Measurements from ENCODE around the gene NECAB2. TPM values are rescaled to one million over a fixed set of nuclear protein-coding genes. Genes with fewer than 3 reads are reported as not detected.

Gene NECAB2
- total RNA-seq, 1 donor: 0.72 TPM

- Histone ChIP-seq H2AFZ (ENCODE audit: low read length) (peak overlapping the region; percentile 82), H3K79me2 (ENCODE audit: insufficient read depth, low read length) (peaks cover 24% of the 10 kb centered on the region), H3K36me3 (ENCODE audit: insufficient read depth, low read length) (peaks cover 10% of the 10 kb centered on the region), H4K20me1 (ENCODE audit: insufficient read depth, low read length) (peaks cover 11% of the 10 kb centered on the region), H3K9me3 (ENCODE audit: low read depth, low read length) (no peaks in the 10 kb centered on the region), H3K4me3 (ENCODE audit: insufficient read depth, low read length) (peak overlapping the region; percentile 87), H3K27me3 (ENCODE audit: insufficient read depth, low read length) (no peaks in the 10 kb centered on the region), H3K27ac (ENCODE audit: low read depth, low read length) (peak overlapping the region; percentile 82), H3K4me1 (ENCODE audit: insufficient read depth, low read length) (peaks cover 22% of the 10 kb centered on the region), H3K4me2 (ENCODE audit: insufficient read depth, low read length) (peak overlapping the region; percentile 95)
- peak; percentile 85 for DNase-seq (ENCODE audit: insufficient read length, low spot score, missing footprints)
- TF ChIP-seq CTCF (IDR thresholded peaks at IDR 0.05; ENCODE audit: extremely low read depth, low read depth, low read length): peak; percentile 55
Measured at GRCh38 chr16:83953796-83954576, 14.1 kb upstream of the NECAB2 start.

GRCh38 chr16:83954577-83955016 lies 13.4 kb upstream of the NECAB2 start:
- no peak overlapping the region for H2AFZ ChIP-seq (ENCODE audit: low read length)
- H3K4me1 ChIP-seq (ENCODE audit: insufficient read depth, low read length): peaks cover 22% of the 10 kb centered on the region
- no peak for TF ChIP-seq CTCF (IDR thresholded peaks at IDR 0.05; ENCODE audit: extremely low read depth, low read depth, low read length)
- peak overlapping the region; percentile 82 for H3K27ac ChIP-seq (ENCODE audit: low read depth, low read length)
- peaks cover 16% of the 10 kb centered on the region for H3K36me3 ChIP-seq (ENCODE audit: insufficient read depth, low read length)
- H4K20me1 ChIP-seq (ENCODE audit: insufficient read depth, low read length): peaks cover 11% of the 10 kb centered on the region
- no peaks in the 10 kb centered on the region for H3K27me3 ChIP-seq (ENCODE audit: insufficient read depth, low read length)
- H3K79me2 ChIP-seq (ENCODE audit: insufficient read depth, low read length): peaks cover 24% of the 10 kb centered on the region
- peak overlapping the region; percentile 95 for H3K4me2 ChIP-seq (ENCODE audit: insufficient read depth, low read length)
- DNase-seq (ENCODE audit: insufficient read length, low spot score, missing footprints): peak; percentile 89
- no peaks in the 10 kb centered on the region for H3K9me3 ChIP-seq (ENCODE audit: low read depth, low read length)
- H3K4me3 ChIP-seq (ENCODE audit: insufficient read depth, low read length): peak overlapping the region; percentile 87

DNA sequence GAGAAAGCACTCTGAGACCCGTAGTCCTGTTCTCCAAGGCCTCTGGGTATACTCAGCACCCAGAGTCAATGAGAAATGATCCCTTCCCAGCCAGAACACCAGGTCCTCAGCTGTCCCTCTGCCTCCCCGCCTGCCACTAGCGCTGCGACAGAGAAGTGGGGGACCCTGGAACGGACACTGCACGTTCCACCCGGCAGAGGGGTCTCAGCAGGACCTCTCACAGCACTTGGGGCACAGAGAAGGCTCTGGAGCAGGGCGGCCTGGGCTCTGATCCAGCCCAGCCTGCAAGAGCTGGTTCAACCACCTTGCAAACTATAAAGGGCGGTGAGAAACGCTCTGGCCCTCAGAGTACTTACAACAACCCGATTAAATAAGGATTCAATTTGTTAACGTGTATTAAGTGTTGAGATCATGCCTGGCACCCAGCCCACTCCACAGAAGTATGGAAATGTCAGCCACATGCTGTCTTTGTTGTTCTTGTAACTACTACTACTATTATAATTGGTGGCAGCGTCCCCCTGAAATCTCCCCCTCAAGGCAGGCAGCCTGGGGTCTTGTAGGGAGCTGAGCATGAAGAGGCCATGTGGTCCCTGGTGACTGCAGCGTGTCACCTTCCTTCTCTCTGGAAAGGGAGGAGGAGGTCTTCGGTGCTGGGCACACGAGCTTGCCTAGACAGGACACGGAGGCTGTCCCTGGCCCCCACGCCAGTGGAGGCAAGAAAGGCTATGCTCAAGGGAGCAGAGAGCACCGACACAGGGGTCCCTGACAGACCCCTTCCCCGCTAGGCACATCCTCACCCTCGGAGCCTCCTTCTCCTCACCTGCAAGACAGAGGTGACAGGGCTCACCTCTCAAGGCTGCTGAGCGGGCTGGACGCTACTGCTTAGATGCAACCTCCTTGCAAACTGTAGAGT lies 12.6 kb upstream of the NECAB2 start:
- H3K4me2 ChIP-seq (ENCODE audit: insufficient read depth, low read length): peak overlapping the region; percentile 95
- H3K36me3 ChIP-seq (ENCODE audit: insufficient read depth, low read length): peaks cover 25% of the 10 kb centered on the region
- H3K27ac ChIP-seq (ENCODE audit: low read depth, low read length): no peak overlapping the region
- TF ChIP-seq CTCF (IDR thresholded peaks at IDR 0.05; ENCODE audit: extremely low read depth, low read depth, low read length): no peak
- peaks cover 11% of the 10 kb centered on the region for H4K20me1 ChIP-seq (ENCODE audit: insufficient read depth, low read length)
- peaks cover 24% of the 10 kb centered on the region for H3K79me2 ChIP-seq (ENCODE audit: insufficient read depth, low read length)
- no peak overlapping the region for H2AFZ ChIP-seq (ENCODE audit: low read length)
- DNase-seq (ENCODE audit: insufficient read length, low spot score, missing footprints): peak; percentile 70
- peaks cover 22% of the 10 kb centered on the region for H3K4me1 ChIP-seq (ENCODE audit: insufficient read depth, low read length)
- H3K27me3 ChIP-seq (ENCODE audit: insufficient read depth, low read length): no peaks in the 10 kb centered on the region
- H3K4me3 ChIP-seq (ENCODE audit: insufficient read depth, low read length): no peak overlapping the region
- no peaks in the 10 kb centered on the region for H3K9me3 ChIP-seq (ENCODE audit: low read depth, low read length)

Data from osteoblast (primary cell).